H1 (cell line): Measurements from ENCODE around the gene FARP2. TPM values are rescaled to one million over a fixed set of nuclear protein-coding genes. Genes with fewer than 3 reads are reported as not detected.

Experiments
- ASH2L ChIP-seq: fragments of 200-600, 300-600 bp; sonication (generic); IDR thresholded peaks from one replicate; pipeline ENCODE4 v1.7.1; 2017; ENCODE audit warnings: low read length
- ATF2 ChIP-seq: IDR thresholded peaks from 2 replicates; pipeline ENCODE4 v1.6.1; 2012; ENCODE audit warnings: low read length, inconsistent platforms
- CHD2 ChIP-seq: IDR thresholded peaks from 2 replicates; pipeline ENCODE4 v1.6.1; 2012; ENCODE audit warnings: low read length, improper control_type of control experiment
- polyA plus RNA-seq, 7 experiments: library from polyadenylated mRNA; depleted of rRNA in 3 of 7; stranded (reverse) in 5 of 7; unstranded in 2 of 7; fragments of >200 nt in 5 of 7; fragments of 200-250 nt in 2 of 7; gene quantifications; 1 replicate in 5 of 7; 2 replicates in 1 of 7; 4 replicates in 1 of 7; pipeline versions ENCODE4 v1.2.1 to v1.2.3, GENCODE V29; 2011 to 2013; ENCODE audit warnings: missing spikeins in 2 of 7, mixed read lengths in 2 of 7
- total RNA-seq: library from RNA; stranded (reverse); fragmentation: NEBNext Ultra II Directional; extraction: Animal tissue kit (Norgen Biotek cat#: 25700); gene quantifications from 2 replicates; pipeline ENCODE4 v1.2.1, GENCODE V29; 2021

The FARP2 gene
- total and polyA plus RNA-seq, 2 of the 8 experiments (the other 6 are each of a cell fraction or from before 2014, with no cell fraction given) = 12.4 to 33.4 TPM

GRCh38 chr2:241363426-241363825 is 7.3 kb downstream of the FARP2 start (continued):
- TF ChIP-seq ATF2 = no peak
- no peak for TF ChIP-seq CHD2
- no peak for TF ChIP-seq ASH2L
